GM21786 (cell line): Measurements from ENCODE around the gene OR5H15.
"Not testable (repeated sequence)": the region's sequence is repeated elsewhere in the genome, so short reads cannot be mapped to it uniquely, and the experiment has no call there.

Experiments used
- ATAC-seq: cut with Tn5 transposase; IDR thresholded peaks from one replicate; pipeline ENCODE4 v1.9.1; 2021; ENCODE audit not compliant: unreplicated experiment

Gene OR5H15

DNA sequence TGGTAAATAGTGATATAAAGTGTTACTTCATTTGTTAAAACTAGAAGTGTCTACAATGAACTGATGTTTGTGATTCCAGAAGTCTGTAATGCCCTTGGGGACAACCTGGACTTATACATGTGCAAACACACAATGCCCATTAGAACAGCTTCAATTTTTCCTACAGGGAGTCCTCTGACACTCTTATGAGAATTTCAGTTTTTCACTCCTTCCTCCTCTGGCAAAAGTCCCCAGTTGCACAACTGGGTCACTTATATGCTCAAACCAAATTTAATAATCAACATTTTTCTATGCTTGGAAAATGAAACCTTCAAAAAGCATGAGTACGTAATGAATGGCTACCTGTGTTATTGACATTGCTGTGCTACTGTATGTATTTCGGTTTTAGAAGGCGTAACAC lies at the start of gene OR5H15:
TSS of gene OR5H15 (plus strand) at position 301 of the 400 bp plus-strand sequence. CDS start 2,004 bp downstream, outside the sequence.
- no peak for ATAC-seq

DNA sequence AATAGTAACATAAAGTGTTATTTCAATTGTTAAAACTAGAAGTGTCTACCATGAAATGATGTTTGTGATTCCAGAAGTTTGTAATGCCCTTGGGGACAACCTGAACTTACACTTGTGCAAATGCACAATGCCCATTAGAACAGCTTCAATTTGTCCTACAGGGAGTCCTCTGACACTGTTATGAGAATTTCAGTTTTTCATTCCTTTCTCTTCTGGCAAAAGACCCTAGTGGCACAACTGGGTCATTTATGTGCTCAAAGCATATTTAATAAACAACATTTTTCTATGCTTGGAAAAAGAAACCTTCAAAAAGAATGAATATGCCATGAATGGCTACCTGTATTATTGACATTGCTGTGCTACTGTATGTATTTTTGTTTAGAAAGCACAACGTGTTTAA lies 36.1 kb upstream of the OR5H15 start, which contains the start of gene OR5H1:
TSS of gene OR5H1 (plus strand) at position 301 of the 400 bp plus-strand sequence. CDS start 1,977 bp downstream, outside the sequence.
- no peak for ATAC-seq

DNA sequence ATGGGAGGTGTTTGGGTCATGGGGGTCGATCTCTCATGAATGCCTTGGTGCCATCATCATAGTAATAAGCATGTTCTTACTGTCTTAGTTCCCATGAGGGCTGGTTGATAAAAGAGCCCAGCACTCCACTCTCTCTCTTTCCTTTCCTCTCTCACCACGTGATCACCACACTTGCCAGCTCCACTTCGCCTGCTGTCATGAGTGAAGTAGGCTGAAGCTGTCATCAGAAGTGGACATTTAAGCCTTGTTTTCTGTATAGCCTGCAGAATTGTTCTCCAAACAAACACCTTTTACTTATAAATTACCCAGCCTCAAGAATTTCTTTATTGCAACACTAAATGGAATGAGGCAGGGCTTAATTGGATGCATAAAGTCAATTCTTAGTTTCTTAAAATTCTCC lies 29.9 kb upstream of the OR5H15 start:
- ATAC-seq, result no peak

DNA sequence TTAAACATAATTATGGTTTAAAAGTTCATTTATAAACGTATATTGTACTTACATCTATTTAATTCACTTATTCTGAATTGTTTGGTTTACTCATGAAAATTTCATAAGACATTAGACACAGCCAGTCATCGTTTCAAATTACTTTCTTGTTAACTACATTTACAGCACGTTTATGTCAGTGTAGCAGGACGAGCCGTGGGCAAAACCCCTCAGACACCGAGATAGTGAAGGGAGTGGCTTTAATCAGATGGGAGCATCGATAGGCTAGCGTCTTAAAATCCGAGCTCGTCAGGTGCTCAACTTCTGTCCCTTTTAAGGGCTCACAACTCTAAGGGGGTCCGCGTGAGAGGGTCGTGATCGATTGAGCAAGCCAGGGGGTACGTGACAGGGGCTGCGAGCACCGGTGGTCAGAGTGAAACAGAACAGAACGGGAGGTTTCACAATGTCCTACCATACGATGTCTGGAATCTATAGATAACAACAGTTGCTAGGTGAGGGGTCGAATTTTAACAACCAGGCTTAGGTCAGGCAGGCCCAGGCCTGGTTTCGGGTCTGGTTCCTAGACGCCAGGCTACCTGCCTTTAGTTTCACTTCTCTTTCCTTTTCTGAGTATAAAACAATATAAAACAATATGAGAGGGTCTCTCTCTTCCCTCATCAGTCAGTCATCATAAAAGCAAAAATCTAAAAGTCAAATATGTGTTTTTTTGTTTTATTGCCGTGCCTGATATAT lies 28.5 kb upstream of the OR5H15 start:
- not testable (repeated sequence) for ATAC-seq

DNA sequence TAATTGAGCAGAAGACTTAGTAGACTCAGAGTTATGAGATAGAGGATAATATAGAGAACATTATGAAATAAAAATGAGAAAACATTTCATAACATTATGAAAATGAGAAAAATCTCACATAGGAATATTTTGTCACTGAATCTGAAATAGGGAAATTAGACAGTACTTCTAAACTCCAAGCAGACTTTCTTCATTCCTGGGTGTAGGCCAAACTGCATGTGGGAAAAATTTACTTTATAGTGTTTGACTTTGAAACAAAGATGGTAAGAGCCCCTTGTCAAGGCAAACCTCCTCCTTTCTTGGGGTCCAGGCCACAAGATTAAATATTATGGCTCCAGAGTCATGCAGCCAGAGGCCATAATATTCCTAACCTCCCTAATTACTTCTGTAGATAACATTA lies 26.0 kb upstream of the OR5H15 start:
- no peak for ATAC-seq

DNA sequence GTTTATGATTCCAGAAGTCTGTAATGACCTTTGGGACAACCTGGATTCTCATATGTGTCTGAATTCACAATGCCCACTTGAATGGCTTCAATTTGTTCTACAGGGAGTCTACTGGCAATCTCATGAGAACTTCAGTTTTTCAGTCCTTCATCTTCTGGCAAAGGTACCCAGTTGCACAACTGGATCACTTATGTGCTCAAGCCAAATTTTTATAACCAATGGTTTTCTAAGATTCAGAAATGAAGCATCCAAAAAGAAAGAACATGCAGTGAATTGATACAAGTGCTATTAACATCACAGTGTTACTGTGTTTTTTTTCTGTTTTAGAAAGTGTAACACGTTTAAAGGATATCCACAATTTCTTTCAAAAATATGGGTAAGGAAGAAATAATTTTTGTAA lies 19.3 kb upstream of the OR5H15 start, which contains the start of gene OR5H14:
TSS of gene OR5H14 (plus strand) at position 301 of the 400 bp plus-strand sequence. CDS start 1,907 bp downstream, outside the sequence.
- ATAC-seq, result no peak

DNA sequence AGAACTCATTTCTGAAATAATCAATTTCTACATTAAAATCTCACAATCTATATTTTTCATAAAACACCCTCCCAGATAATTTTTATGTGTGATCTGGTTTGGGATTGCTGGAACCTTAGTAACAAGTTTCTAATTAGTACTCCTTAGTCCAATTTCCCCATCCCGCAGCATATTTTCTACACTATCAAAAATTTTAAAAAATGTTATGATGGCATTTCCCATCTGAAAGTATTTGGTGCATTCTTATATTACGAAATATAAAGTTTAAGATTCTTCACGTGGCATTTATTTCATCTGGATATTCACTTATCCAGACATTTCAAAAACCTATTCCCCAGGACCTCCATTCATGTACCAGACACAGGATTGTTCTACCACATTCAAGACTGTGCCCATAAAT lies 17.7 kb upstream of the OR5H15 start:
- no peak for ATAC-seq

DNA sequence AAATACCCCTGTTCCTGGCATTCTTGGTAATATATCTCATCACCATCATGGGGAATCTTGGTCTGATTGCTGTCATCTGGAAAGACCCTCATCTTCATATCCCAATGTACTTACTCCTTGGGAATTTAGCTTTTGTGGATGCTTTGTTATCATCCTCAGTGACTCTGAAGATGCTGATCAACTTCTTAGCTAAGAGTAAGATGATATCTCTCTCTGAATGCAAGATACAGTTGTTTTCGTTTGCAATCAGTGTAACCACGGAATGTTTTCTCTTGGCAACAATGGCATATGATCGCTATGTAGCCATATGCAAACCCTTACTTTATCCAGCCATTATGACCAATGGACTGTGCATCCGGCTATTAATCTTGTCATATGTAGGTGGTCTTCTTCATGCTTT lies 17.0 kb upstream of the OR5H15 start:
- ATAC-seq, result not testable (repeated sequence)

DNA sequence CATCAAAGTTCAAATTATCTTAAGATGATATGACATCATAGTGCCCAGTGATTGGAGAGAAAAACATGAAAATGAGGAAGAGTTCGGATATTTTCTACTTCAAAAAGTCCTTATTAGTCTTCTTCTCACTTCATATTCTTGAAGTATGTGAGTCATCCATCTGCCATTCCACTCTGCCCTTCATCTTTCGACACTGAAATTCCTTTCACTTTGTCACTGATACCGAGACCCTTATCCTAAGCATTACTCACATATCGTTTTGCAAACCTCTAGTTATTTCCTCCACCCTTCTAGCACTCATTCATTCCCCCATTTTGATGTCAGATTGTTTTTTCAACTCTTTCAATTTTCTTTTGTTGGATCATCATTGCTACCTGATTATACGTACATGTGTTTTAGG lies 15.3 kb upstream of the OR5H15 start:
- ATAC-seq, result no peak

DNA sequence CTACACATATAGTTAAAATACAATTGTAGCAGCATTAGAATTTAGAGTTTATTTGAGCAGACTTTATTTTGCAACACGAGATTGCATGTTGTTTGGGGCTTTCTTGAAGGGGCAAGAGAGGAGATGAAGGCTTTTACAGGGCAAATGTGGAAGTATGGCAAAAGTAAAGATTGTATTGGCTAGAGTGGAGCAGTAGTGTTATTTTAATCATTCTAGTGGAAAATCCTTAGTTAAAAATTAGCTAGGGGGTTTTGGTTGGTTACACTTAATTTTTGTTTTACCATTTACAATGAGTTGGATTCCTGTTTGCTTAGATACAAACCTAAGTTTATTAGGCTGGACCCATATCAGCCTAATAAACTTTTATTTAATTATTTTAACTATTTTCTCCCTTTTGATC lies 4.6 kb downstream of the OR5H15 start:
- no peak for ATAC-seq

DNA sequence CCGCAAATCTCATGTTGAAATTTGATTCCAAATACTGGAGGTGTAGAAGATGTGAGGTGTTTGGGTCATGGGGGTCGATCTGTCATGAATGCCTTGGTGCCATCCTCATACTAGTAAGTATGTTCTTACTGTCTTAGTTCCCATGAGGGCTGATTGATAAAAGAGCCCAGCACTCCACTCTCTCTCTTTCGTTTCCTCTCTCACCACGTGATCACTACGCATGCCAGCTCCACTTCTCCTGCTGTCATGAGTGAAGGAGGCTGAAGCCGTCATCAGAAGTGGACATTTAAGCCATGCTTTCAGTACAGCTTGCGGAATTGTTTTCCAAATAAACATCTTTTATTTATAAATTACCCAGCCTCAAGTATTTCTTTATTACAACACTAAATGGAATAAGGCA lies 6.1 kb downstream of the OR5H15 start:
- ATAC-seq, result no peak

DNA sequence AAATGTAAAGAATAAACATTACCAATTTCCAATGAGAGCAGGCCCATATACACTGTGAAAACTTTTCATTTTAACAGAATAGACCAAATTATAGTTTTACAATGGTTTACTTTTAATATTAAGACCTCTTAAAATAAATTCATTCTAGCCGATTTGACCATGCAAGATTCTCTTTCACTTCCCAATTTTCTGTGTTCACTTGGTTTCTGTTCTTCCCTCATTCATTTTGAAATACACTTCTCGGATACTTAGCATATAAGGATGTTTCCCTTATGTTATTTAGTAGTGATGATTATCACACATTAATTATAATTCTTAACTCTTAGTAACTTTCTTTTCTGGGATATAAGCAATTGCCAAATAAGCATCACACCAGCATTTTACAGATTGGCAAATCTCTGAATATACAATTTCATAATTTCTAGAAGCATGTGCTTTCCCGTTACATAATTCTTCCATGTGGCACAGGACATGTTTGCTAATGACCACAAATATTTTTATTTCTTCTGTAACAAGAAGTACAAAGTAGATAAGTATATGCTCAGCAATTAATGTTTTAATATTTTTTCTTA lies 13.9 kb downstream of the OR5H15 start:
- ATAC-seq, result no peak

DNA sequence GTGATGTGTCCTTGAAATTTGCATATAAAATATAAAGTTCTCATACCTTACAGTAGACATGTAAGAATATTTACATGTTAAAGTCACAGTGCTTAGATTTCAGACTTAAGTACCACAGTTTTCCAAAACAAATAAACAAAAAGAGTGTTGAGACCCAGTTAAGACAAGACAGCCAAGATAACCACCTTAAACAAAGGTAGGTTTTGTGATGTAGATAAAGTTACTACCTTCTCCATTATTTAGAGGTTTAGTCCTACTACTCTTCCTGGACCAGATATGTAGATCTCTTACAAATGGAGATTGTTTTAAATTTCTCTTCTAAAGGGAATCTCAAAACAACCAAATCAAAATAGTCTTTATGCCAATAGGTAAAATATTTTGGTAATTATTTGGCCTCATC lies 15.7 kb downstream of the OR5H15 start:
- no peak for ATAC-seq

DNA sequence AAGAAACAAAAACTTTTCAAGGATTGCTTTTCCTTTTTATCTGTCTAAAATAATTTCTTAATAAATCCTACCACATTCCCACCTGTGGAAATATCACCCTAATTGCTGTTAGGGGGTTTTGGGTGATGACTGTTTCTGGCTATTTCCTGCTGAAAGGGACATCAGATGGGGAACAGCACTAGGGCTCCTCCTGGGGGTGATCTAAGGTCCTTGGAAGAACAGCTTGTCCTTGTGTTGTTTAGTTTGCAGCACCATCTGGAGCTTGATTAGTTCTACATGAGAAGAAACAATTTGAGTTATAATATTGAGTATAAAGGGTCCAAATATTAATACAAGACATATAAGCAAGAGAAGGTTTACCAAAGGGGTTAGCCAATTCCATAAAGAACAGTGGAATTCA lies 18.7 kb downstream of the OR5H15 start:
- ATAC-seq, result no peak

DNA sequence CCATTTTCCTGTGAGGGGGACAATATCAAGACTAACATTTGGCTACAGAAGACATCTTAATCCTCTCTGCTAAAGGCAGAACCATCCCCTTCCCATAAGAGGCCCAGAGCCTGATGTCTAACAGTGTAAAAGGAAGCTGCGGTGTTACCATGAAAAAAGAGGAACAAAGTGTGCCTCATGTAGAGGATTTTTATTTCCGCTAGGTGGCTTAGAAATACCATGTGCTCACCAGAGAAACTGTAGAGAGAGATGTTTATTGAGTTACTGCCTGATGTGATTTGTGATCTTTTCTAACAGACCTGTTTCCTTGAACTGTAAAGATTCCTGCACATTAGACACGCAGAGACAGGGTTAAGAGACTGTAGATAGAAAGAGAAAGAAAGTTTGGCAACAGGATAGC lies 22.0 kb downstream of the OR5H15 start:
- ATAC-seq, result no peak

DNA sequence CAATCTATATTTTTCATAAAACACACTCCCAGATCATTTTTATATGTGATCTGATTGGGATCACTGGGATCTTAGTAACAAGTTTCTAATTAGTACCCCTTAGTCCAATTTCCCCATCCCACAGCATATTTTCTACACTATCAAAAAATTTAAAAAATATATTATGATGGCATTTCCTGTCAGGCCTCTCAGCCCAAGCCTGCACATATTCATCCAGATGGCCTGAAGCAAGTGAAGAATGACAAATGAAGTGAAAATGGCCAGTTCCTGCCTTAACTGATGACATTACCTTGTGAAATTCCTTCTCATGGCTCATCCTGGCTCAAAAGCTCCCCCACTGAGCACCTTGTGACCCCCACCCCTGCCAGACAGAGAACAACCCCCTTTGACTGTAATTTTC lies 24.4 kb downstream of the OR5H15 start:
- not testable (repeated sequence) for ATAC-seq

DNA sequence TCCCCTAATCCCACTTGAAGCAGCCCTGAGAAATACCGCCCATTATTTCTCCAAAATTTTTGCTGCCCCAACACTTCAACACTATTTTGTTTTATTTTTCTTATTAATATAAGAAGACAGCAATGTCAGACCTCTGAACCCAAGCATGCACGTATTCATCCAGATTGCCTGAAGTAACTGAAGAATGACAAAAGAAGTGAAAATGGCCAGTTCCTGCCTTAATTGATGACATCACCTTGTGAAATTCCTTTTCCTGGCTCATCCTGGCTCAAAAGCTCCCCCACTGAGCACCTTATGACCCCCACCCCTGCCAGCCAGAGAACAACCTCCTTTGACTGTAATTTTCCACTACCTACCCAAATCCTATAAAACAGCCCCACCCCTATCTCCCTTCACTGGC lies 29.8 kb downstream of the OR5H15 start:
- not testable (repeated sequence) for ATAC-seq

DNA sequence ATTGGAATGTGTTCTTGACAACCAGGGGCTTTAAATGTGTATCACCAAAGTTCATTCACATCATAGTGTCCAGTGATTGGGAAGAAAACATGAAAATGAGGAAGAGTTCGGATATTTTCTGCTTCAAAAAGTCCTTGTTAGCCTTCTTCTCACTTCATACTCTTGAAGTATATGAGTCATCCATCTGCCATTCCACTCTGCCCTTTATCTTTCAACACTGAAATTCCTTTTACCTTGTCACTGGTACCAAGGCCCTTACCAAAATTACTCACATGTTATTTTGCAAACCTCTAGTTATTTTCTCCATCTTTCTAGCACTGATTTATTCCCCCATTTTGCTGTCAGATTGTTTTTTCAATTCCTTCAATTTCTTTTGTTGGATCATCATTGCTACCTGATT lies 32.5 kb downstream of the OR5H15 start:
- no peak for ATAC-seq

DNA sequence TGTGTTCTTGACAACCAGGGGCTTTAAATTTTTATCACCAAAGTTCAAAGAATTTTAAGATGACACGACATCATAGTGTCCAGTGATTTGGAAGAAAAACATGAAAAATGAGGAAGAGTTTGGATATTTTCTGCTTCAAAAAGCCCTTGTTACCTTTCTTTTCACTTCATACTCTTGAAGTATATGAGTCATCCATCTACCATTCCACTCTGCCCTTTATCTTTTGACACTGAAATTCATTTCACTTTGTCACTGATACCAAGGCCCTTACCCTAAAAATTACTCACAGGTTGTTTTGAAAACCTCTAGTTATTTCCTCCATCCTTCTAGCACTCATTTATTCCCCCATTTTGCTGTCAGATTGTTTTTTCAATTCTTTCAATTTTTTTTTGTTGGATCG lies 42.7 kb downstream of the OR5H15 start:
- no peak for ATAC-seq

DNA sequence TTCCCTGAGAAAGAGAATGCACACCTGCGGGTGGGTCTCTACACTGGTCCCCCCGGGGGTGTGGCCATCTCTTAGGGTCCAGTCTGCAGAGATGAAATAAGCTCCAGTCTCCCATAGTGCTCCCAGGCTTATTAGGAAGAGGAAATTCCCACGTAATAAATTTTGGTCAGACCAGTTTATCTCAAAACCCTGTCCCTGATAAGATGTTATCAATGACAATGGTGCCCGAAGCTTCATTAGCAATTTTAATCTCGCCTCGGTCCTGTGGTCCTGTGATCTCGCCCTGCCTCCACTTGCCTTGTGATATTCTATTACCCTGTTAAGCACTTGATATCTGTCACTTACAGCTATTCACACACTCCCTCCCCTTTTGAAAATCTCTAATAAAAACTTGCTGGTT lies 46.8 kb downstream of the OR5H15 start:
- ATAC-seq, result no peak

DNA sequence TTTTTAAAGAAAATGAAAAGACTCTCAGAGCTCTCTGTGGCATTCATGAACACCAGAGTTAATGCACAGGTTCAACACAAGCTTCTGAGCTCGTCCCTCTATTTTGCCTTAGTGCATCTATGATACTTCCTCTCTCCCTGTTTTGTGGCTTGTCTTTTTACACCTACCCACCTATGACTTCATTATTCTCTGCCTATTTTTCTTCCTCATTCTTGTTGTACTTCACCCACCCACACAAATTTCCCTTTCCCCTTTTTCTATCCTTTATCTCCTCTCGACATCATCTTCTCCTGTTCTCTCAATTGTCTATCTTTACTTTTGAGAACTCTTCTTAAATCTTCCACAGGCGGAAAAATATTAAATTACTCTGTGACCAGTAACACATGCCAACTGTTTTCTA lies 48.6 kb downstream of the OR5H15 start:
- no peak for ATAC-seq
